MG63 (cell line): ENCODE measurements around the gene ADAMTS3. TPM values are rescaled to one million over a fixed set of nuclear protein-coding genes. Genes with fewer than 3 reads are reported as not detected.
"Not testable (repeated sequence)": the region's sequence is repeated elsewhere in the genome, so short reads cannot be mapped to it uniquely, and the experiment has no call there.

Source experiments
- DNase-seq: peaks from one replicate; pipeline ENCODE4 v3.0.0-alpha.2; 2020
- H3K27me3 ChIP-seq: fragments of 250-450 bp; sonication (Bioruptor Pico); 2 replicates; pipeline ENCODE4 v1.5.1; 2020; ENCODE audit warnings: mild to moderate bottlenecking, moderate library complexity
- H3K36me3 ChIP-seq: fragments of 250-450 bp; sonication (Bioruptor Pico); 2 replicates; pipeline ENCODE4 v1.5.1; 2020; ENCODE audit warnings: mild to moderate bottlenecking, moderate library complexity
- H3K4me3 ChIP-seq: fragments of 250-450 bp; sonication (Bioruptor Pico); 2 replicates; pipeline ENCODE4 v1.5.1; 2020; ENCODE audit warnings: mild to moderate bottlenecking, moderate library complexity
- H3K9me3 ChIP-seq: fragments of 250-450 bp; sonication (Bioruptor Pico); 2 replicates; pipeline ENCODE4 v1.5.1; 2020; ENCODE audit warnings: mild to moderate bottlenecking, moderate library complexity
- total RNA-seq: library from RNA; depleted of rRNA; stranded (reverse); fragments of >200 nt; shearing (Covaris generic); gene quantifications from 2 replicates; pipeline ENCODE4 v1.2.3, GENCODE V29; 2014; ENCODE audit warnings: low replicate concordance

The ADAMTS3 gene
- total RNA-seq, 1 experiment from 2014 or later, result 7.1 TPM

DNA sequence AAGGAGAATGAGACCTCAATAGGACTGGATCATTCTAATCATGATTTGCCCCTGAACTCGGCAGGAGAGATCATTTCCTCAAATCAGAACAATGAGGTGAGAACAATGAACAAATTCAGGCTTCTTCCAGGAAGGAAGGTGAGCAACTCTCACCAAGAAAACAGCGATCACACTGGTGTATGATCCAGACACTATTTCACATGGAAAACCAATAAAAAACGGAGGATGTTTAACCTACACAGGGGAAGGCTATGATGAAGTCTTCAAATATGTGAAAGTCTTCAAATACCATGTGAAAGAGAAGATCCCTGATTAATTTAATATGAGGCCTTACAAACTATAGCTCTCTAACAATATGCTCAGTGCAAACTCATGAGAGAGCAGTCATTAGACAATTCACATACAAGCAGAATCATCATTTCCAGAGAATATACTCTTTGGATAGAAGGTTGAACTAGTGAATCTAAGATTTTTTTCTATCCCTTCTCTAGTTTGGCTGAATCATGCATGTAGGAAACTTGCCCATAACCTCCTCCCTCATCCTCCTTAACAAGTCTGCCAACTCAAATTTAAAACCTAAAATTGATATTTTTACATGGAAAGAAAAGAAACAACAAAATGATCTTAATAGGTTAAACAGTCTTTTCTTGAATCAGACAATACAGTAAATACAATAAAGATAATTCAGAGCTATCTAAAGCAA is 122.5 kb downstream of the ADAMTS3 start:
- Histone ChIP-seq H3K4me3 (no peak overlapping the region), H3K9me3 (no peaks in the 10 kb centered on the region; the same call in 1 of the 2 replicates), H3K27me3 (no peaks in the 10 kb centered on the region), H3K36me3 (peaks cover 6% of the 10 kb centered on the region)
- DNase-seq, result no peak

- Histone ChIP-seq H3K9me3 (no peaks in the 10 kb centered on the region; the same call in 1 of the 2 replicates), H3K27me3 (no peaks in the 10 kb centered on the region), H3K4me3 (no peak overlapping the region), H3K36me3 (peaks cover 6% of the 10 kb centered on the region)
- DNase-seq, result no peak
Measured at GRCh38 chr4:72444092-72444491, 124.9 kb downstream of the ADAMTS3 start.

DNA sequence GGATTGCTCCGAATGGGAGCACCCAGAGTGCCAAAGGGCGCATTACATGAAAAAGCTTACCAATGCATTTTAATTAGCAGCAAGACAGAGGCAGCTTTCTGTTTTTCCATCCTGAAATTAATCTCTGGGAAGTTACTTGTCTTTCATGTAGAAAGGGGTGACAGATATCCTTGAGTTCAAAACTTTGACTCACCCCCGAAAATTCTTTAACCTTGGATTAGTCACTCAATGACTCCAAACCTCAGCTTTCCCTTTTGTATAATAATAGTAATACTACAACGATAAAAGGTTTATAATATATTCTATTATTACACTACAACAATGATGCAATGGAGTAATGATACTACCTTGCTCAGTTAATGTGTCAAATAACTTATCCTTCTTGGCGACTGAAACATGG is 126.3 kb downstream of the ADAMTS3 start:
- H3K4me3 ChIP-seq, result no peak overlapping the region
- H3K27me3 ChIP-seq, result no peaks in the 10 kb centered on the region
- no peak for DNase-seq
- H3K36me3 ChIP-seq, result peaks cover 6% of the 10 kb centered on the region
- H3K9me3 ChIP-seq, result no peaks in the 10 kb centered on the region; the same call in 1 of the 2 replicates

GRCh38 chr4:72442147-72442546 is 126.9 kb downstream of the ADAMTS3 start:
- H3K27me3 ChIP-seq, result no peaks in the 10 kb centered on the region
- no peaks in the 10 kb centered on the region; the same call in 1 of the 2 replicates for H3K9me3 ChIP-seq
- peaks cover 6% of the 10 kb centered on the region for H3K36me3 ChIP-seq
- no peak overlapping the region for H3K4me3 ChIP-seq
- DNase-seq, result no peak

- Histone ChIP-seq H3K27me3 (no peaks in the 10 kb centered on the region), H3K9me3 (no peaks in the 10 kb centered on the region; the same call in 1 of the 2 replicates), H3K36me3 (peaks cover 6% of the 10 kb centered on the region), H3K4me3 (no peak overlapping the region)
- DNase-seq, result no peak
Measured at GRCh38 chr4:72440386-72440785, 128.6 kb downstream of the ADAMTS3 start.

DNA sequence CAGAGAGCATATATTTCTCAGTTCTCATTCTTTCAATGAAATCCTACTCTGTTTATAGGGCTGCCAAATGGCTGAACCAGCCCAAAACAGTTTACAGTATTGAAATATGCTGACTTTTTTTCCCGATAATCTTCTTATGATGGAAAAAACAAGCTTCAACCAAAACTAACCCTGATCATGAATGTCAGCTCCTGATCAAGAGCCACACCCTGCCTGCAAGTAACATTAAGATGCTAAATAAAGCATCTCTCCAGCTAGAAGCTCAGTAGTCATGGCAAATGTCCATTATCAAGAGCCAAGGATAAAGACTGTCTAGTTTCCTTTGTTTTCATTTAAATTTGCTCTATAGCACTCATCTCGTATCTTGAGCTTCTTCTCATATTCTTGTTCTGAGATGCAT is 136.0 kb downstream of the ADAMTS3 start:
- Histone ChIP-seq H3K36me3 (no peaks in the 10 kb centered on the region), H3K4me3 (no peak overlapping the region), H3K27me3 (no peaks in the 10 kb centered on the region), H3K9me3 (no peaks in the 10 kb centered on the region; the same call in 1 of the 2 replicates)
- DNase-seq, result no peak

GRCh38 chr4:72432282-72432681 is 136.7 kb downstream of the ADAMTS3 start:
- DNase-seq, result no peak
- no peaks in the 10 kb centered on the region for H3K36me3 ChIP-seq
- no peaks in the 10 kb centered on the region for H3K27me3 ChIP-seq
- no peak overlapping the region for H3K4me3 ChIP-seq
- H3K9me3 ChIP-seq, result no peaks in the 10 kb centered on the region; the same call in 1 of the 2 replicates

GRCh38 chr4:72430988-72431387 is 138.0 kb downstream of the ADAMTS3 start:
- Histone ChIP-seq H3K9me3 (no peaks in the 10 kb centered on the region; the same call in 1 of the 2 replicates), H3K36me3 (no peaks in the 10 kb centered on the region), H3K27me3 (no peaks in the 10 kb centered on the region), H3K4me3 (no peak overlapping the region)
- DNase-seq, result no peak

- H3K27me3 ChIP-seq, result no peaks in the 10 kb centered on the region
- H3K4me3 ChIP-seq, result no peak overlapping the region
- H3K36me3 ChIP-seq, result no peaks in the 10 kb centered on the region
- DNase-seq, result peak; percentile 4
- no peaks in the 10 kb centered on the region; the same call in 1 of the 2 replicates for H3K9me3 ChIP-seq
Measured at GRCh38 chr4:72430050-72430449, 139.0 kb downstream of the ADAMTS3 start.

- no peak for DNase-seq
- H3K36me3 ChIP-seq, result no peaks in the 10 kb centered on the region
- H3K9me3 ChIP-seq, result no peaks in the 10 kb centered on the region; the same call in 1 of the 2 replicates
- H3K4me3 ChIP-seq, result no peak overlapping the region
- H3K27me3 ChIP-seq, result no peaks in the 10 kb centered on the region
Measured at GRCh38 chr4:72429397-72429889, 139.6 kb downstream of the ADAMTS3 start.

- no peaks in the 10 kb centered on the region for H3K36me3 ChIP-seq
Measured at GRCh38 chr4:72427057-72427456, 142.0 kb downstream of the ADAMTS3 start.

GRCh38 chr4:72425908-72426307 is 143.1 kb downstream of the ADAMTS3 start:
- H3K9me3 ChIP-seq, result not testable (repeated sequence)

More at GRCh38 chr4:72427057-72427456, 142.0 kb downstream of the ADAMTS3 start:
- no peak overlapping the region for H3K4me3 ChIP-seq
- no peak for DNase-seq
- H3K9me3 ChIP-seq, result no peaks in the 10 kb centered on the region; the same call in 1 of the 2 replicates
- H3K27me3 ChIP-seq, result no peaks in the 10 kb centered on the region

DNA sequence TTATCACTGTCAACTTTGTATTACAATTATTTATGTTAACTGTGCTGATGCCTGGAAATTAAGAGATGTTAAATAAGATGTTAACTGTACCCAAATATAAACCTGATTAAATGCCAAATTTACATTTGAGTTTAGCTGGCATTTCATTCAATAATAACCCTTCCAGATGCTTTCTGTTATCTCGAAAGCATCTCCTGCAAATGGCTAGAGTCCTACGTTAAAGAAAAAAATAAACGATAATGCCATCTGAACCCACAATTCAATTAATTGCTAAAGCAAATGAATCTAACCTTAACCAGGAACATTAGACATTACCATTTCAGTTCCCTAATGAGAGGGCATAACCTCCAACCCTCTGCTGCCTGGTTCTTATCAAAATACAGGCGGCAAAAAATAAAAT is 145.0 kb downstream of the ADAMTS3 start:
- Histone ChIP-seq H3K36me3 (no peaks in the 10 kb centered on the region), H3K27me3 (no peaks in the 10 kb centered on the region), H3K4me3 (no peak overlapping the region), H3K9me3 (no peaks in the 10 kb centered on the region)
- no peak for DNase-seq

More at GRCh38 chr4:72425908-72426307, 143.1 kb downstream of the ADAMTS3 start:
- not testable (repeated sequence) for DNase-seq, H3K27me3 ChIP-seq, H3K36me3 ChIP-seq, H3K4me3 ChIP-seq

DNA sequence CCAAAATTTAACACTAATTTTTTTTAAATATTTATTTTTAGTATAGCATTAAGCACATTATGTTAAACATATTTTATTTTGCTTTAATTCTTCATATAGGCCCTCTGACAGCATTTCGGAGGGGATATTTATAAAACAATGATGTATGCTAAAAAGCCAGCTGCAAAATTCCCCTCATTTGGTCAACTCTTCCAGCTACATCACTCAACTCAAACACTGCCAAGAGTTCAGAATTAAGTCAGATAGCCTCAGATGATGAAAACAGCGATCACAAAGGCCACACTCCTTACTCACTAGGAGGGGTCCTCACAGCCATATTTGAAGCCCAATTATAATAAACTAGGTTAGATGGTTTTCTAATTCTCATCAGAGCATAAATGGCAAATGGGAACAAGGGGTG is 146.6 kb downstream of the ADAMTS3 start:
- H3K27me3 ChIP-seq, result no peaks in the 10 kb centered on the region
- DNase-seq, result no peak
- no peak overlapping the region for H3K4me3 ChIP-seq
- no peaks in the 10 kb centered on the region for H3K36me3 ChIP-seq
- no peaks in the 10 kb centered on the region for H3K9me3 ChIP-seq

GRCh38 chr4:72418458-72418857 is 150.6 kb downstream of the ADAMTS3 start:
- Histone ChIP-seq H3K4me3 (no peak overlapping the region), H3K9me3 (no peaks in the 10 kb centered on the region), H3K36me3 (no peaks in the 10 kb centered on the region; the same call in 1 of the 2 replicates), H3K27me3 (no peaks in the 10 kb centered on the region)
- DNase-seq, result peak; percentile 79

- no peak for DNase-seq
- H3K36me3 ChIP-seq, result no peaks in the 10 kb centered on the region; the same call in 1 of the 2 replicates
- H3K4me3 ChIP-seq, result no peak overlapping the region
- H3K27me3 ChIP-seq, result no peaks in the 10 kb centered on the region
- H3K9me3 ChIP-seq, result no peaks in the 10 kb centered on the region
Measured at GRCh38 chr4:72410158-72410557, 158.9 kb downstream of the ADAMTS3 start.

- Histone ChIP-seq H3K27me3 (no peaks in the 10 kb centered on the region), H3K4me3 (no peak overlapping the region), H3K36me3 (no peaks in the 10 kb centered on the region), H3K9me3 (no peaks in the 10 kb centered on the region)
- DNase-seq, result no peak
Measured at GRCh38 chr4:72408568-72408967, 160.5 kb downstream of the ADAMTS3 start.

- DNase-seq, result no peak
- no peaks in the 10 kb centered on the region for H3K9me3 ChIP-seq
- H3K4me3 ChIP-seq, result no peak overlapping the region
- no peaks in the 10 kb centered on the region for H3K36me3 ChIP-seq
- H3K27me3 ChIP-seq, result no peaks in the 10 kb centered on the region
Measured at GRCh38 chr4:72405417-72405816, 163.6 kb downstream of the ADAMTS3 start.
